Myometrial cell (primary cell): ENCODE measurements around the gene IFIT5. TPM values are rescaled to one million over a fixed set of nuclear protein-coding genes. Genes with fewer than 3 reads are reported as not detected.

Experiments
- total RNA-seq: library from RNA; depleted of rRNA; stranded (reverse); fragments of >200 nt; gene quantifications from 2 replicates; pipeline ENCODE4 v1.2.3, GENCODE V29; 2015

Gene IFIT5
- 18.7 and 19.0 TPM in 2 replicates for total RNA-seq

GRCh38 chr10:89414146-89414878, at the start of gene IFIT5:
IFIT5 (plus strand) TSS chr10:89414568; CDS start chr10:89414799, 231 bp downstream.

GRCh38 chr10:89377705-89378637, 36.4 kb upstream of the IFIT5 start, which contains the start of gene IFIT1B:
IFIT1B (plus strand) TSS chr10:89378056; CDS start chr10:89378136, 80 bp downstream.

GRCh38 chr10:89391907-89392756, 22.2 kb upstream of the IFIT5 start, which contains the start of gene IFIT1:
IFIT1 (plus strand) TSS chr10:89392623; CDS start chr10:89392713, 90 bp downstream.

Other genes with a start within 250 kb of the IFIT5 start
- gene CH25H, start 207.3 kb upstream of the IFIT5 start, total RNA-seq = 0.18 TPM in 1 of 2 replicates, not detected in the other
- 247 and 287 TPM in 2 replicates for gene LIPA, start 162.8 kb upstream of the IFIT5 start, total RNA-seq
- 5.8 TPM in 2 replicates for gene IFIT2, start 112.5 kb upstream of the IFIT5 start, total RNA-seq
- 21.1 and 21.6 TPM in 2 replicates for gene IFIT3, start 86.6 kb upstream of the IFIT5 start, total RNA-seq
- not detected in 2 replicates for gene IFIT1B, start 36.5 kb upstream of the IFIT5 start, total RNA-seq
- gene IFIT1, start 21.9 kb upstream of the IFIT5 start, total RNA-seq = 23.1 and 36.3 TPM in 2 replicates
- 0.29 and 0.35 TPM in 2 replicates for gene SLC16A12, start 121.0 kb downstream of the IFIT5 start, total RNA-seq
- gene PANK1, start 230.7 kb downstream of the IFIT5 start, total RNA-seq = 2.0 and 2.5 TPM in 2 replicates